GM21528 (cell line): ENCODE measurements around the gene ABCG4.
A peak's percentile ranks its signal among the peaks of the same experiment; 100 is the strongest.

ENCODE experiments used
- ATAC-seq: cut with Tn5 transposase; IDR thresholded peaks from one replicate; pipeline ENCODE4 v1.9.1; 2021; ENCODE audit warnings: mild to moderate bottlenecking, moderate library complexity; ENCODE audit not compliant: unreplicated experiment, low FRiP score

The ABCG4 gene

GRCh38 chr11:119202554-119202953 is 53.7 kb downstream of the ABCG4 start:
- ATAC-seq, result no peak

- ATAC-seq, result no peak
Measured at GRCh38 chr11:119204066-119204465, 55.2 kb downstream of the ABCG4 start.

GRCh38 chr11:119205080-119205479 is 56.2 kb downstream of the ABCG4 start:
- no peak for ATAC-seq

DNA sequence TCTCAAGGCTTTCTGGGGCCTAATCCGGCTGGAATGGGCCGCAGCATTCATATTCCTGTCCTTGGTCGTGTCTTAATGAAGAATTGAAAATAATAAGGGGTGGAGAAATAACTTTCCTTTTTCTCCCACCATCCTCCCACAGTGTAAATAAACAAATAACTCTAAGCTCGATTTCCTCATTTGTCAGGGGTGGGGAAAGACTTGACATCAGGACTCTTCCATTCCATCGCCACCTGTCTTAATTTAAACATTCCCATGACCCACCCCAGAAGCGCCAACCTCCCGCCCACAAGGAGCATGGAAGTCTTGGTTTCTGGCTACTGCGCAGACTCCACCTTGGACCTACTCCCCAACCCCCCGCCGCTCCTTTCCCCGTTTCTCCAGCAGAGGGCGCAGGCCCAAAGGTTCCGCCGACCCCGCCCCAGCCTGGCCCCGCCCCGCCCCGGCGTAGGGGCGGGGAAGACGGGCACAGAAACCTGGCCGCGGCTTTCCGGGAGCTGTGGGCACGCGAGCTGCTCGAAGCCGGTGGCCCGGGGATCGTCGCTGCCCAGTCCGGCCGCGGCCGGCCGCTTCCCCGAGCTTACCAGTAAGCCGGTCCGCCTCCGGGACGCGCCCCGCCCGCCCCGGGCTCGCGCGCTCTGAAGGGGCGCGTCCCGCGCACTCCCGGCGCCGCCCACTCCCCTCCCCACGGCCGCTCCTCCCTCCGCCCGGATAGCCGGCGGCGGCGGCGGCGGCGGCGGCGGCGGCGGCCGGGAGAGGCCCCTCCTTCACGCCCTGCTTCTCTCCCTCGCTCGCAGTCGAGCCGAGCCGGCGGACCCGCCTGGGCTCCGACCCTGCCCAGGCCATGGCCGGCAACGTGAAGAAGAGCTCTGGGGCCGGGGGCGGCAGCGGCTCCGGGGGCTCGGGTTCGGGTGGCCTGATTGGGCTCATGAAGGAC is 57.0 kb downstream of the ABCG4 start, which contains the start of gene CBL:
TSS of gene CBL (plus strand) at position 766 of the 937 bp plus-strand sequence. CDS start at position 845, 79 bp downstream.
- peak; percentile 83 for ATAC-seq

DNA sequence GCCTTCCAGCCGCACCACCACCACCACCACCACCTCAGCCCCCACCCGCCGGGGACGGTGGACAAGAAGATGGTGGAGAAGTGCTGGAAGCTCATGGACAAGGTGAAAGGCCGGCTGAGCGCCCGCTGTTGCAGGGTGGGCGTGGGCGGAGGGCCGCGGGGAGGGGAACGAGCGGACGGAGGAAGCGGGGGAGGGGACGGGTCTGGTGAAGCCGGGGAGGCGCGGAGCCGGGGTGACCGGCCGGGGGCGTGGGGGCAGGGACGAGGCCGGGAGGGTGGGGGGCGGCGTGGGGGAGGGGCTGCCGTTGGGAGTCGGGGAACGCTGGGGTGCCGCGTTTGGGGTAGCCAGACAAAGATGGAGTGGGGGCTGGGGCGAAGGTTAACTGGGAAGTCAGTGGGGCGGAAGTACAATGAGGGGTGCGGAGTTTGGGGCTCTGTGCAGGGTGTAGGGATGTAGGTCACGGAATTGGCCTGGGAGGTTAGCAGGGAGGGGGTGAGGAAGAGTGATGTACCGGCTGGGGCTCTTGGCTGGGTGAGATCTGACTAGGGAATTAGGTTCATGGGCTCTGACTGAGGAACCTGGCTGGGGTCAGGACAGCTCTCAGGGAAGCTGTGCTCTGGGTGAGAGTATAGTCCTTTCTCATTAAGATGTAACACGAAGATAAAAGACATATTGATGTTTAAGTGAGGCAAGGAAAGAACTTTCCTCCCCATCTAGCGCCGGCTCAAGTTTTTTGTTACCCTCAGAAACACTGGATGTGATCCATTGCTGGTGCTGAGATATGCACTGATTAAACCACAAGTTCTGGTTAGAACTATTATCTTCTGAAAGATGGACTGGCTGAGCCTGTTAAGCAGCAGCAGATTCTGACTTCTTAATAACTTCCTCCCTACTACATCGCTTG is 57.9 kb downstream of the ABCG4 start:
- peak; percentile 33 for ATAC-seq

DNA sequence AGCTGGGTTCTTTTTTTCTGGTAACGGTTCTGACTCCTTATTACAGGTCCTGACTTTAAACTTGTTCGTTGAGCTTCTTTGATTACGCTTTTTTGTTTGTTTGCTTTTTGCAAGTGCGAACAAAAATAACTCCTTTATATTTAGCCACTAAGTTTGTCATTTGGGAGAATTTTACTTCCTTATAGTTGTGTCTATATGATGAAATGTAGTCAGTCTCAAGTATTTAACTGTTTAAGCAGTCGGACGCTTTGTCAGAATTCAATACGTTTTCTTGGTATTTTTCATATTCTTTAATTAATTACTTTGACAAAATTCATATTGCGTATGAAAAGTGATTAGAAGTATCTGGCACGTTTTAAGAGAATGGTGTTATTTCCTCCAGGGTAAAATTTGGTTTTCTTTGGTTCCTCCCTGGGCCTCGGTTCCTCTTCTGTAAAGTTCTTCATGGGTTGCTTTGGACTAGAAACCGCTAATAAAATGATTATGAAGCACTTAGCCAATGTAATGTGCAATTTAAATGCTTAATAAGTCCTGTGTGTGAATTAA is 58.6 kb downstream of the ABCG4 start:
- ATAC-seq, result no peak

GRCh38 chr11:119209186-119209585 is 60.3 kb downstream of the ABCG4 start:
- ATAC-seq, result no peak

DNA sequence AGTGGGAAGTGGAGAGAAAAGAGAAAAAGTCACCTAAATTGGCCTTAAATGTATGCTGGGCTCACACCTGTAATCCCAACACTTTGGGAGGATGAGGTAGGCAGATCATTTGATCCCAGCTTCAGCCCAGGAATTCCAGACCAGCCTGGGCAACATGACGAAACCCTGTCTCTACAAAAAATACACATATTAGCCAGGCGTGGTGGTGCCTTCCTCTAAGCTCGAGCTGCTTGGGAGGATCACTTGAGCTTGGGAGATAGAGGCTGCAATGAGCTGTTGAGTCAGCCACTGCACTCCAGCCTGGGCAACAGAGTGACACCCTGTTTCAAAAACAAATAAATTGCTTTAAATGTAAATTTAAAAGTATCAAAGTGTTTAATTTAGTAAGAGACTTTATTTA is 61.2 kb downstream of the ABCG4 start:
- ATAC-seq, result no peak
